HG02973 (cell line): ENCODE measurements around the gene RASAL1.
A peak's percentile ranks its signal among the peaks of the same experiment; 100 is the strongest.

Experiments used
- ATAC-seq: cut with Tn5 transposase; IDR thresholded peaks from one replicate; pipeline ENCODE4 v1.9.1; 2021; ENCODE audit warnings: moderate library complexity; ENCODE audit not compliant: unreplicated experiment

Gene RASAL1

GRCh38 chr12:113077859-113078255, 57.7 kb downstream of the RASAL1 start:
- no peak for ATAC-seq

- ATAC-seq, result no peak
Observed at GRCh38 chr12:113077057-113077858, 58.3 kb downstream of the RASAL1 start.

- ATAC-seq, result peak; percentile 78
Observed at GRCh38 chr12:113075137-113075683, 60.4 kb downstream of the RASAL1 start.

GRCh38 chr12:113073586-113073985, 62.0 kb downstream of the RASAL1 start:
- ATAC-seq, result no peak

- ATAC-seq, result no peak
Observed at GRCh38 chr12:113072136-113072535, 63.4 kb downstream of the RASAL1 start.

- no peak for ATAC-seq
Observed at GRCh38 chr12:113071135-113072112, 64.1 kb downstream of the RASAL1 start.

GRCh38 chr12:113070117-113070906, 65.2 kb downstream of the RASAL1 start:
- ATAC-seq, result peak; percentile 32

GRCh38 chr12:113069751-113070116, 65.8 kb downstream of the RASAL1 start:
- no peak for ATAC-seq

GRCh38 chr12:113069149-113069548, 66.4 kb downstream of the RASAL1 start:
- no peak for ATAC-seq

- ATAC-seq, result no peak
Observed at GRCh38 chr12:113067987-113068935, 67.3 kb downstream of the RASAL1 start.

GRCh38 chr12:113066813-113067400, 68.7 kb downstream of the RASAL1 start:
- ATAC-seq, result no peak

- no peak for ATAC-seq
Observed at GRCh38 chr12:113065126-113066007, 70.2 kb downstream of the RASAL1 start.

GRCh38 chr12:113064395-113065125, 71.0 kb downstream of the RASAL1 start:
- ATAC-seq, result no peak

GRCh38 chr12:113063396-113064350, 71.9 kb downstream of the RASAL1 start:
- ATAC-seq, result no peak

- no peak for ATAC-seq
Observed at GRCh38 chr12:113062502-113063395, 72.8 kb downstream of the RASAL1 start.
